Stimulated activated CD4-positive, alpha-beta T cell treated with anti-CD3 and anti-CD28 coated beads, Interleukin-4, amount 100 ng/mL, for 4 hours (primary cell): ENCODE measurements around the gene MTMR1.

Experiments
- DNase-seq, 2 experiments: peaks; one replicate each; pipeline ENCODE4 v3.0.0-alpha.2; 2020

Gene MTMR1

DNA sequence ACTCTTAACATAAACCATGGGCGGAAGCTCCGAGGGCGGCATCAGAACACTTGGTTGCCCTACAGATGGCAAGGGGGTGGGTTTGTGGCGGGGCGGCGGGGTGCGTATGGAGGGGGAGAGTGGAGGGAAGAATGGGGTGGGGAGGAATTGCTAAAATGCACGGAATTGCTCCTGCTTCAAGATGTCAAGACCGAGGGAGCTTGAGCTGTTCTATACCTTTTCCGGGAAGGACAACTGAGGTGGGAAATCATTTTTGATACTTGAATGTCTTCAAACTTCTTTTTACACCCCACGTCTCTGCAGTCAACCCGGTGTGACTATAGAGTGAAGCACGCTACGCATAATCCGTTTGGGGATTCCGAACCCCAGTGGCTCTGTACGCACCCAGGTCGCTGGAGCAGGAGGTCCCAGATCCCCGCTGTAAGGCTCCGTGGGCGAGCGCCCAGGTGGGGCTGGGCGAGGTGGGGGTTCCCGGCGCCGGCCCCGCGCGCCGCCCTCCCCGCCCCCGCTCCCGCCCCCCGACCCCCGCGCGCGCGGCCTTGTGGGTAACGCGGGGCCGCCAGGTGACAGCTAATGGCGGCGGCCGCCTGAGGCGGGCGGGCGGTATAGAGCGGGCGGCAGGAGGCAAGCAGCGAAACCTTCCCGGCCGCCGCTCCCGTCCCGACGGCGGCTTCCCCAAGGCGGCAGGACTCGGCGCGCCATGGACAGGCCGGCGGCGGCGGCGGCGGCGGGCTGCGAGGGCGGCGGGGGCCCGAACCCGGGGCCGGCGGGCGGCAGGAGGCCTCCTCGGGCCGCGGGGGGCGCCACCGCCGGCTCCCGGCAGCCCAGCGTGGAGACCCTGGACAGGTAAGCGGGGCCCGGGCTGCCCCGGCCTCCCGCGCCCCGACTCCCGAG, at the start of gene MTMR1:
Gene MTMR1, plus strand, starts transcription at position 566 of the 894 bp plus-strand sequence. Its CDS starts 135 bp downstream, at position 701.
- peak; percentile 57 to 64 for DNase-seq

DNA sequence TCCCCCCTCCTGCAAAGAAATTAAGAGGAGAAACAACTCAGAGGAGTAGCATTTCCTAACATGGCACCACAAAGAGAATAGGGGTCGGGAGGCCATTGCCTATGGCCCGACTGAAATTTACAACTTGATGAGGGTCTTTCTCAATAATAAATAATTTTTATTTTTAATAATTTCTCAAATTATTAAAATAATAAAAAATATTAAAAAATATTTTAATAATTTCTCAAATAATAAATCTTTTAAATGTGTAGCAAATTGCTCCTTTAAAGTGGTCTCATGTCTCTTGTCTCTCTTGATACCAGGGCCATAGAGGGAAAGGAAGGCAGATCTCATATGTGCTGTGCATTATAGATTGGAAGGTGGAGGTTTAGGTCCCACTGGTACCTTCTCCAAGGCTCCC, 49.2 kb upstream of the MTMR1 start:
- DNase-seq: no peak

GRCh38 chrX:150644422-150644821, 48.8 kb upstream of the MTMR1 start:
- no peak for DNase-seq

DNA sequence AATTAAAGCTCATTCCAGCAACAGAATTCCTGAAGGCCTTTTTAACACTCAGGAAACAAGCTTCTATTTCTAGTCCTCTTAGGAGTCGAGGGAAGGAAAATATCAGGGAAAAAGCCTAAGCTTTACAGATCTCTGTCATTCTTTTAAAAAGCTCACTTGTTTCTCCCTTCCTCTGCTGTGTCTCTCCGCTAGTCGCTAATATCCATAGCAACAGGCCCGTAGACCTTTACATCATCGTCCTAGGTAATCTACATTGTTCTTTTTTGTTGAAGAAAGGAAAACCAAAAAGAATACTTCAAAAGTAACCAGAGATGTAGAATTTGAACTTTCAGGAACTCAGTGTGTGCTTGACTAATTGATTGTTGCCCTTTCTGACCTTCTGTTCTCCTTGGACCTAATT, 45.9 kb upstream of the MTMR1 start:
- DNase-seq: no peak

DNA sequence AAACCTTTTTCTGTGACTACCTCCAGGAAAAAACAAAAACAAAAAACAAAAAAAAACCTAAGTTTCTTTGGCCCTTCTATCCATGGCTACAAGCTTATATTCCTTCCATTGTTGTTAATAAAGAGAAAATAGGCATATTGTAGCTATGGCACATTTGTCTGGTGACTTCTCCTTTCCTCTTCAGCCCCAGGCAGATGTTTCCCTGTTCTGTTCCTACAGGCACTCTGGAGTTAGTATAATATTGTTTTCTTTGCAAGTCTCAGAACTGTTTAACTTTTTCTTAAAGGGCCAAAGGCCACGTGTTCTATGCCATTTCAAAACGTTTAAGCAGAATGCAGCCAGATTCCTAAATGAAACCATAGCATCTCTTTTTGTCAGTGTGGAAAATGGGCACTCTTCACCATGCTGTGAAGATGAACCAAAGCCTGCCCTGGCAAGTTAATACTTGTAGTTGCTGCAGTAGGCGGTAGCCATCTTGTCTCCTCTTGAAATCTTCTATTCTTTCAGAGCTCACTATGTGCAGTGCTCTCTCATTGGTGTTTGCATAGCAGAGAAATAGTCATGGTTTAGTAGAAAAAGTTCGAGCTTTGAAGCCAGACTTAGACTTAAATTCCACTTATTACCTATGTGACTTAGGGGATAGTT, 44.8 kb upstream of the MTMR1 start:
- no peak for DNase-seq

DNA sequence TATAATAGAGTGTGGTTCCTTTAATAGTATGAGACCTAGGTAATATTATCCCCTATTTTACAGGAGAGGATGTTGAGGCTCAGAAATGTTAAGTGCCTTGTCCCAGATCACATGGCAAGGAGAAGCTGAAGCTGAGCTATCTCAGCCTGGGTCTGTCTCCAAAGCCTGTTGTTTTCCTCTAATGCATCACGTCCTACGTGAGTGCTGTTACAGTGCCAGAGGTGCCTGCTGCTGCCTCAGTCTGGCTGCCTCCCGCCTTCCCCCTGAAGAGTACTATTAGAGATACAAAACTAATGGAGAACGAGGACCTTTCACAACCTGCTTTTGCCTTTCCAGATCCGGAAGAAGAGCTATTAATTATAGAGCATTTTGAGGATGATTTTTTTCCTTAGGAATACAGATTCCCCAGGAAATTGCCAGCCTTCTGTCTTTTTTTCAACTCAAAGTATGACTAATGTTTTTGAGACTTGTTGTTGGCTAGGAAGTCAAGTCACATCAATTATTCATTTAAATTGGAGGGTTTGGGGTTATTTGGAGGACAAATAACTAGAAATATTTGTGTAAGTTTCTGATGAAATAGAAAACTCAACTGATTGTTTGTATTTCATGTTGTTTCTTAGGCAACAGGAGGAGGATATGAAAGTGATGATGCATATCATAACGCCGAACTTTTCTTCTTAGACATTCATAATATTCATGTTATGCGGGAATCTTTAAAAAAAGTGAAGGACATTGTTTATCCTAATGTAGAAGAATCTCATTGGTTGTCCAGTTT, 43.9 kb upstream of the MTMR1 start:
- no peak for DNase-seq

- DNase-seq: no peak
These were observed 41.3 kb upstream of the MTMR1 start for GRCh38 chrX:150651906-150652305.

DNA sequence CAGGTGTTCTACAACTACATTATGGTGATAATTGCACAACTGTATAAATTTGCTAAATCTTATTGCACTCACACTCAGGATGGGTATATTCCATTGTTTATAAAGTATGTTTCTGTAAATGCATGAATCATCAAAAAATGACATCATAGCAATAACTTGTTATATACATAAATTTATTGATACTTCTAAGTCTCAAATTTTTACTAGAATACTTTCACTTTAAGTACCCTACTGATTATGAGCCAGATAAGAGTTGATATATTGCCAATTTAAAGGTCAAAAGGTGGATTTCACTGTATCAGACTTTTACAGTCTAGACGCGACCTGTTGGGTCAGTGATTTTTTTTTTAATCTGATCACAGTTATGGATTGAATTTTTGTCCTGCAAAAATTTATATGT, 37.4 kb upstream of the MTMR1 start:
- DNase-seq: no peak

DNA sequence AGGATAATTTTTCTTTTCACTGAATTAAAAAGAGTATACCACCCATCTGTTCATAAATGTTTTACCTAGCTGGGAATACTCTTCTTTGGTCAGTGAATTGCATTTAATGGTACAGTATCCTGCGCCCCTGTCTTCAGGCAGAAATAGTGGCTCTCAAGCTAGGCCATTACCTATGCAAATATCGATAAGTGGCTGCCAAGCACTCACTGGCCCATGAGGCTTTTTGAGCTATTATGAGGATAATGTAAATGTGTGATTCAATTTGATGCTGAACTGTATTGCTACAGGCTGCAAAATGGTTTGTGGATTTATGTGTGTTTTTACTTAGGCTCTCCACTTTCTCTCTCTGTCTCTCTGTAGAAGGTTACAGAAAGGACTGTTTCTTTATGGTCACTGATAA, 30.1 kb upstream of the MTMR1 start:
- no peak for DNase-seq

DNA sequence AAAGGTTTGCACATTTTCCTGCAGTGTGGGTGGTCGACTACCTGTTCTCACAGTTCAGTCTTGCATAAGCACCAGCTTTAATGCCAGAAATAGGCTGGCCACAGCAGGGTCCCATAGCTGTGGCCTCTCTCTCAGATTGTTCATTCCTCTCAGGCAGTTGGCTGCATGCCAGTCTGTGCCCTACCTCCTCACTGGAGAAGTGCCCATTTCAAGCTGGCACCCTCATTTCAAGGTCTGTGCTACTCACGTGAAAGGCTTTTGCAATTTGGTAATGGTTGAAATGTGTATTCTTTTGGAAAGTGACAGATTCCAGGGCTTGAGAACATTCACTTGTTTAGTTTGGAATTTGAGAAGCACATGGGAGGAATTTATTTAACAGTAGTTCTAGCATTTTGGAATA, 28.9 kb upstream of the MTMR1 start:
- no peak for DNase-seq

DNA sequence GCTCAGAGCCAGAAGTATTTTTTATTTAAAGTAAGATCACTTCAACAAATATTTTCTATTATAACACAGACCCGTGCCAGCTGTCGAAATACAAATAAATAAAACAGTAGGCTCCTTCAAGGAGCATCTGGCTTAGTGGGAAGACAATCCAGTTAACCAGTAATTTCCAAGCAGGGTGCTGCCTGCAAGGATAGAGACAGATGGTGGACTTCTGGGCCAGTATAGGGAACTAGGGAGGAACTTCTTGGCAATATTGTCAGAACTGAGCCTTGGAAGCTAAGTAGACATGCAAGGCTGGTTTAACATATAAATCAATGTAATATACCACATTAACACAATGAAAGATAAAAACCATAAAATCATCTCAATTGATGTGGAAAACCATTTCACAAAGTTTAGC, 17.0 kb upstream of the MTMR1 start:
- DNase-seq: no peak

GRCh38 chrX:150680974-150681373, 12.2 kb upstream of the MTMR1 start:
- no peak for DNase-seq

- DNase-seq: no peak
These were observed 10.1 kb upstream of the MTMR1 start for GRCh38 chrX:150683112-150683511.

DNA sequence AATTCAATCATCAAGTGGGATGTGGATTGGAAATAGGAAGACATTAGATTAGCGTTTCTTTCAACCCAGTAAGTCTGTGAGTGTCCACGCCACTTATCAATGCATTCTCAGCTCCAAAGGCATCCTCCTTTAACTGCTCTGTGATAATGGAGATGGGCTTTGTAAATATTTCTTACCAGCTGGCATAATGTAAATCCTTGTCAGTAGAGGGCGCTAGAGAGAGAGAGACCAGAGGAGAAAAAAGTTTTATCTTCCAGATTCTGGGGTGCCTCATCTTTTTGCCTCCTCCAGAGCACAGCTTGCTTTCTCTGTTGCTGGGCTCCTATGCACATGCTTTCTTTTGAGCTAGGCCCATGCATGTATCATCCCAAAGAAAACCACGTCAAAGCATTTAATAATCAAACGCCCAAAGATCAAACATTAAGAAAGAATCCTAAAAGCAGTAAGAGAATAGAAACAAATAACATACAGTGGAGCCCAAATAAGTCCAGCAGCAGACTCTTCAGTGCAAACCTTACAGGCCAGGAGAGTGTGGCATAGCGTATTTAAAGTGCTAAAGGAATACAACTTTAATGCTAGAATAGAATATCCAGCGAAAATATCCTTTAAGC, 9.6 kb upstream of the MTMR1 start:
- no peak for DNase-seq

DNA sequence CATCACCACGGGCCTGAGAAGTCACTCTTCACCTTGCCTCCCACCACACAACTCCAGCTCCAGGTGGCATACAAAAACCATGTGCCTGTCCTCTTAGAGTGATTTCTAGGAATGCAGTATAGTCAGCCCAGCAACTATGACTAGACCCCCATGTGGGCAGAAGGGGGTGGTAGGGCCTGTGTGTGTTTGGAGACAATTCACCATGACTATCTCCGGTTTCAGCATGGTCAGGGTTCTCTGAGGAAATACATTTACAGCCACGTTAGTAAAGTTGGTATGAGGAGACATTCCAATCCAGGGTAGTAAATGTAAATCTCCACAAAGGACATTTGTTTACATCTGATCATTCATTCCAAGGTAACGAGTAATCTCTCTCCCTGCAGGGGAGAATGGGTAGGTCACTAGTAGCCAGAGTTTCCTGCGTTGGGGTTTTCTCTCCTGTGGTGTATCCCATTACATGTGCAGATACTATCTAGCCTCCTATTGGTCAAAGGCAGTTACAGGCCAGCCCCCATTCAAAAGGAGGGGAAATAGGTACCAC, 4.2 kb upstream of the MTMR1 start:
- no peak for DNase-seq

- DNase-seq: no peak
These were observed 3.1 kb upstream of the MTMR1 start for GRCh38 chrX:150690126-150690525.

DNA sequence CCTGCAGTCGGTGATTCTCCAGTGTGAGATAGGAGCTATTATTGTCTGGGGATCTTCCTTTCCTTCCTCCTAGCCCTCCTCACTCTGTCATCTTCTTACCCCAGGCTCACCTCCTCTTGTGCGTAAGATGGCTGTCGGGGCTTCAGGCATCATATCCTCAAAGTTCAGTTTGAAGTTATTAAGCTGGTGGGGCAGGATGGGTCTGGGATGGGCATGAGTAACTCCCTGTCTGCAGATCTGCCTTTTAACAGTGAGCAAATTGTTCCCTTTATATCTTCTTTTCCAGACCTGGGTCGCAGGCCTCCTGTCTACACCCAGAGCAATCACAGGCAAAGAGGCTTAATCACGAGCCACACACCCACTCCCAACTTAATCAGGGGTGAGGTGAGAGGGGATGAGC, 900 bp upstream of the MTMR1 start:
- peak in 1 of 2 experiments; percentile 44 for DNase-seq

DNA sequence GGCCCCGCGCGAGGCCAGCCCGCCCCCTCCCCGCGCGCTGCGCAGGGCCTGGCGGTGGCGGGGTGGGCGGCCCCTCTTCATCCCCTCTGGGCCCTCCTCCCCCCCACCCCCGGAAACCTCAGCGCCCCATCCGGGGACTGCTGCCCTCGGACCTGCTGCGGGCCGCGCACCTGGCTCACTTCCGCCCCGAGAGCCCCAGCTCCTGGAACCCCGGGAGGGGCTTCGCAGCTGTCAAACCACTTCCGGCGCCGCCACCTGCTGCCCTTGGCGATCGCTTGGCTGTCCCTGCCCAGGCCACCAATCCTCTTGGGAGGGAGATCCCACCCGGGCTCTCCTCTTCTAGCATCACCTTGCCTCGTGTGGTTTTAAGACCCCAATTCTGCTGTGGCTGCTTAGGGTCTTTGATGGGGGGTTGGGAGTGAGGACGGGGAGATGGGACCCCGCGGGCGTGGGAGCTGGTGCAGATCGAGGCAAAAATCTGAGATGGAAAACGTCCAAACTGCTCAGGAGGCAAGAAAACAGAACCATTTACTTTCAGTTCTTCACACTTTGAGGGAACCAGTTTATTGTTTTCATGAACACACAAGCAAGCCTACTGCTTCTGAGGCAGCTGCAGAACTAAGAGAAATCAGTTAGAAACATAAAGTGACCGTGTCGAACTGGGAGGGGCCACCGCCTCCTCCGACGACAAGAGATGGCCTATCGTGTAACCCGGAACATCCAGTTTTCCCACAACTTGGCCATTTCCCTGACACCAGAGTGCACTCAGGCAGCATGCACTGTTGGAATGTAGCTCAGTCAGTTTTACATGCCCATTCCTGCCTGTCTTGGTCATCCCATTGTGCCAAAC, 754 bp downstream of the MTMR1 start:
- DNase-seq: peak; percentile 52 to 55

GRCh38 chrX:150694738-150695410, 1.7 kb downstream of the MTMR1 start:
- DNase-seq: peak in 1 of 2 experiments; percentile 2

DNA sequence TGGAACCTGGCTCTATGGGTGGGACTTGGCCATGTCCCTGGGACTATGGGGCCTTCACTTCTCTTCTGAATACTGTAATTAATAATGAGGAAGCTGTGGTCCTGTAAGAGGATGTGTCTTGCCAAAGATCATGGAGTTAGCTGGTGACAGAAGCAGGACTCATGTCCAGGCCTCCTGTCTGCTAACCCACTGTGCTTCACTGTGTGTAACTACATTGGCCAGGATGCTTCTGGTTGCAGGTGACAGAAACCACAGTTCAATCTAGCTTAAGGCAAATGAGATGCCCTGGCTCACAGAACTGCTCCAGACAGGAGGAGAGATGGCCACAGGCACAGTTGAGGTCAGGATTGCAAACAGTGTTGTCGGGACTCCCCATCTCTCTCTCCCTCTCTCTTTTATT, 3.1 kb downstream of the MTMR1 start:
- DNase-seq: no peak

GRCh38 chrX:150696866-150697265, 3.7 kb downstream of the MTMR1 start:
- no peak for DNase-seq
